HepG2 (cell line): ENCODE data around the gene TMCC2. TPM values are rescaled to one million over a fixed set of nuclear protein-coding genes. Genes with fewer than 3 reads are reported as not detected.
A peak's percentile ranks its signal among the peaks of the same experiment; 100 is the strongest.

Experiments
- ADNP ChIP-seq: sonication (generic); formaldehyde crosslinking; IDR thresholded peaks from 2 replicates; pipeline ENCODE4 v1.4.0; 2020; ENCODE audit warnings: missing genetic modification reagents
- ATF1 ChIP-seq: IDR thresholded peaks from 2 replicates; pipeline ENCODE4 v1.6.1; 2016; ENCODE audit warnings: mild to moderate bottlenecking, control low read depth
- BATF2 ChIP-seq: sonication (generic); formaldehyde crosslinking; IDR thresholded peaks from 2 replicates; pipeline ENCODE4 v1.8.0; 2022; ENCODE audit warnings: mild to moderate bottlenecking, missing genetic modification reagents, moderate library complexity
- CBX1 ChIP-seq: IDR thresholded peaks from one replicate; pipeline ENCODE4 v1.6.1; 2016; ENCODE audit warnings: antibody characterized with exemption, low read depth
- CEBPG ChIP-seq: IDR thresholded peaks from 2 replicates; pipeline ENCODE4 v1.6.1; 2016
- DBP ChIP-seq: sonication (generic); formaldehyde crosslinking; IDR thresholded peaks from 2 replicates; pipeline ENCODE4 v1.4.0; 2020; ENCODE audit warnings: missing genetic modification reagents; ENCODE audit errors: not compliant biosample characterization
- FOXK1 ChIP-seq: sonication (generic); formaldehyde crosslinking; IDR thresholded peaks from 2 replicates; pipeline ENCODE4 v1.4.0; 2020; ENCODE audit warnings: low read depth, missing genetic modification reagents, borderline replicate concordance
- MYNN ChIP-seq: sonication (generic); formaldehyde crosslinking; IDR thresholded peaks from 2 replicates; pipeline ENCODE4 v1.4.0; 2020; ENCODE audit warnings: mild to moderate bottlenecking, low read depth, missing genetic modification reagents
- STAT6 ChIP-seq: sonication (generic); formaldehyde crosslinking; IDR thresholded peaks from 2 replicates; pipeline ENCODE4 v1.4.0; 2020; ENCODE audit warnings: missing genetic modification reagents, mild to moderate bottlenecking, borderline replicate concordance
- ZBTB38 ChIP-seq: sonication (generic); formaldehyde crosslinking; IDR thresholded peaks from 2 replicates; pipeline ENCODE4 v1.5.1; 2020; ENCODE audit warnings: mild to moderate bottlenecking, missing genetic modification reagents
- ZNF614 ChIP-seq: IDR thresholded peaks from 2 replicates; pipeline ENCODE4 v1.6.1; 2018; ENCODE audit warnings: missing biosample characterization, missing genetic modification reagents, inconsistent platforms, borderline replicate concordance
- ZNF75D ChIP-seq: sonication (generic); formaldehyde crosslinking; IDR thresholded peaks from 2 replicates; pipeline ENCODE4 v1.8.1; 2023; ENCODE audit warnings: missing genetic modification reagents, mild to moderate bottlenecking, borderline replicate concordance
- ZNF83 ChIP-seq: sonication (generic); formaldehyde crosslinking; IDR thresholded peaks from 2 replicates; pipeline ENCODE4 v1.4.0; 2020; ENCODE audit warnings: missing genetic modification reagents, mild to moderate bottlenecking, borderline replicate concordance
- ZNF839 ChIP-seq: sonication (generic); formaldehyde crosslinking; IDR thresholded peaks from 2 replicates; pipeline ENCODE4 v1.4.0; 2020; ENCODE audit warnings: missing genetic modification reagents, mild to moderate bottlenecking, borderline replicate concordance
- ZSCAN20 ChIP-seq: sonication (generic); formaldehyde crosslinking; IDR thresholded peaks from 2 replicates; pipeline ENCODE4 v1.4.0; 2020; ENCODE audit warnings: missing genetic modification reagents, mild to moderate bottlenecking, borderline replicate concordance
- polyA plus RNA-seq, 8 experiments: library from polyadenylated mRNA; depleted of rRNA in 3 of 8; stranded (reverse) in 7 of 8; unstranded in 1 of 8; fragments of >200 nt; fragmentation: Illumina TruSeq in 4 of 8; extraction: Trizol in 4 of 8; gene quantifications; 2 replicates each; pipeline versions ENCODE4 v1.2.1 to v1.2.3, GENCODE V29; 2011 to 2016; ENCODE audit warnings: low read depth in 4 of 8, missing spikeins in 1 of 8, mixed read lengths in 1 of 8; ENCODE audit not compliant: insufficient read depth in 1 of 8
- total RNA-seq, 5 experiments: library from RNA; depleted of rRNA; stranded (reverse); fragments of >200 nt; fragmentation: Illumina TruSeq; extraction: Trizol; gene quantifications; 2 replicates each; pipeline ENCODE4 v1.2.3, GENCODE V29; 2016; ENCODE audit warnings: low read depth in 1 of 5
- TF ChIP-seq, protein P1 (sequence below): sonication (generic); IDR thresholded peaks from 2 replicates; pipeline ENCODE4 v1.6.1; 2016; ENCODE audit warnings: low read depth, borderline replicate concordance
- TF ChIP-seq, protein P2 (sequence below): sonication (generic); formaldehyde crosslinking; IDR thresholded peaks from 2 replicates; pipeline ENCODE4 v1.4.0; 2020; ENCODE audit warnings: missing genetic modification reagents
- TF ChIP-seq, protein P3 (sequence below): sonication (generic); formaldehyde crosslinking; IDR thresholded peaks from 2 replicates; pipeline ENCODE4 v1.4.0; 2020; ENCODE audit warnings: missing genetic modification reagents, borderline replicate concordance

The TMCC2 gene
- total and polyA plus RNA-seq, 2 of the 13 experiments (the other 11 are each of a cell fraction or from before 2014, with no cell fraction given) = 0.12 to 0.24 TPM

- TF ChIP-seq MYNN (CRISPR knock-in tag) (no peak), ZNF839 (CRISPR knock-in tag) (no peak), STAT6 (no peak), BATF2 (CRISPR knock-in tag) (no peak), FOXK1 (CRISPR knock-in tag) (no peak), ZNF83 (CRISPR knock-in tag) (no peak), CEBPG (peak; percentile 45; the same call in 1 of the 2 replicates), ZNF614 (no peak; the same call in 1 of the 2 replicates), ZNF75D (CRISPR knock-in tag) (no peak), DBP (CRISPR knock-in tag) (no peak), ZSCAN20 (CRISPR knock-in tag) (no peak), CBX1 (peak; percentile 45), ATF1 (CRISPR knock-in tag) (peak; percentile 62; the same call in 1 of the 2 replicates), ADNP (CRISPR knock-in tag) (no peak), ZBTB38 (CRISPR knock-in tag) (peak; percentile 15; the same call in 1 of the 2 replicates)
- TF ChIP-seq, protein P1, sequence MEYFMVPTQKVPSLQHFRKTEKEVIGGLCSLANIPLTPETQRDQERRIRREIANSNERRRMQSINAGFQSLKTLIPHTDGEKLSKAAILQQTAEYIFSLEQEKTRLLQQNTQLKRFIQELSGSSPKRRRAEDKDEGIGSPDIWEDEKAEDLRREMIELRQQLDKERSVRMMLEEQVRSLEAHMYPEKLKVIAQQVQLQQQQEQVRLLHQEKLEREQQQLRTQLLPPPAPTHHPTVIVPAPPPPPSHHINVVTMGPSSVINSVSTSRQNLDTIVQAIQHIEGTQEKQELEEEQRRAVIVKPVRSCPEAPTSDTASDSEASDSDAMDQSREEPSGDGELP = no peak
- TF ChIP-seq, protein P2, sequence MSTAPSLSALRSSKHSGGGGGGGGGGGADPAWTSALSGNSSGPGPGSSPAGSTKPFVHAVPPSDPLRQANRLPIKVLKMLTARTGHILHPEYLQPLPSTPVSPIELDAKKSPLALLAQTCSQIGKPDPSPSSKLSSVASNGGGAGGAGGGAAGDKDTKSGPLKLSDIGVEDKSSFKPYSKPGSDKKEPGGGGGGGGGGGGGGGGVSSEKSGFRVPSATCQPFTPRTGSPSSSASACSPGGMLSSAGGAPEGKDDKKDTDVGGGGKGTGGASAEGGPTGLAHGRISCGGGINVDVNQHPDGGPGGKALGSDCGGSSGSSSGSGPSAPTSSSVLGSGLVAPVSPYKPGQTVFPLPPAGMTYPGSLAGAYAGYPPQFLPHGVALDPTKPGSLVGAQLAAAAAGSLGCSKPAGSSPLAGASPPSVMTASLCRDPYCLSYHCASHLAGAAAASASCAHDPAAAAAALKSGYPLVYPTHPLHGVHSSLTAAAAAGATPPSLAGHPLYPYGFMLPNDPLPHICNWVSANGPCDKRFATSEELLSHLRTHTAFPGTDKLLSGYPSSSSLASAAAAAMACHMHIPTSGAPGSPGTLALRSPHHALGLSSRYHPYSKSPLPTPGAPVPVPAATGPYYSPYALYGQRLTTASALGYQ (CRISPR knock-in tag) = no peak
- TF ChIP-seq, protein P3, sequence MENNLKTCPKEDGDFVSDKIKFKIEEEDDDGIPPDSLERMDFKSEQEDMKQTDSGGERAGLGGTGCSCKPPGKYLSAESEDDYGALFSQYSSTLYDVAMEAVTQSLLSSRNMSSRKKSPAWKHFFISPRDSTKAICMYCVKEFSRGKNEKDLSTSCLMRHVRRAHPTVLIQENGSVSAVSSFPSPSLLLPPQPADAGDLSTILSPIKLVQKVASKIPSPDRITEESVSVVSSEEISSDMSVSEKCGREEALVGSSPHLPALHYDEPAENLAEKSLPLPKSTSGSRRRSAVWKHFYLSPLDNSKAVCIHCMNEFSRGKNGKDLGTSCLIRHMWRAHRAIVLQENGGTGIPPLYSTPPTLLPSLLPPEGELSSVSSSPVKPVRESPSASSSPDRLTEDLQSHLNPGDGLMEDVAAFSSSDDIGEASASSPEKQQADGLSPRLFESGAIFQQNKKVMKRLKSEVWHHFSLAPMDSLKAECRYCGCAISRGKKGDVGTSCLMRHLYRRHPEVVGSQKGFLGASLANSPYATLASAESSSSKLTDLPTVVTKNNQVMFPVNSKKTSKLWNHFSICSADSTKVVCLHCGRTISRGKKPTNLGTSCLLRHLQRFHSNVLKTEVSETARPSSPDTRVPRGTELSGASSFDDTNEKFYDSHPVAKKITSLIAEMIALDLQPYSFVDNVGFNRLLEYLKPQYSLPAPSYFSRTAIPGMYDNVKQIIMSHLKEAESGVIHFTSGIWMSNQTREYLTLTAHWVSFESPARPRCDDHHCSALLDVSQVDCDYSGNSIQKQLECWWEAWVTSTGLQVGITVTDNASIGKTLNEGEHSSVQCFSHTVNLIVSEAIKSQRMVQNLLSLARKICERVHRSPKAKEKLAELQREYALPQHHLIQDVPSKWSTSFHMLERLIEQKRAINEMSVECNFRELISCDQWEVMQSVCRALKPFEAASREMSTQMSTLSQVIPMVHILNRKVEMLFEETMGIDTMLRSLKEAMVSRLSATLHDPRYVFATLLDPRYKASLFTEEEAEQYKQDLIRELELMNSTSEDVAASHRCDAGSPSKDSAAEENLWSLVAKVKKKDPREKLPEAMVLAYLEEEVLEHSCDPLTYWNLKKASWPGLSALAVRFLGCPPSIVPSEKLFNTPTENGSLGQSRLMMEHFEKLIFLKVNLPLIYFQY = no peak
Observed at GRCh38 chr1:205294175-205294917, 66.6 kb downstream of the TMCC2 start (continued).
